Measurements from ENCODE around the gene PDE8B. TPM values are rescaled to one million over a fixed set of nuclear protein-coding genes. Genes with fewer than 3 reads are reported as not detected.

PDE8B gene
- total and polyA plus RNA-seq, 4 donors, result 0.19 to 0.82 (median 0.49) TPM

GRCh38 chr5:77318060-77318459 is 107.6 kb downstream of the PDE8B start (continued):
- TF ChIP-seq CTCF (IDR thresholded peaks at IDR 0.05; ENCODE audit: low read depth, low read length, missing input control) (no peak), GABPA (IDR thresholded peaks at IDR 0.05 in 1 of 2, conservative IDR thresholded peaks at IDR 0.05 in 1 of 2) (no peak)

- H3K9me3 ChIP-seq (ENCODE audit: control insufficient read depth in 4 of 4, low read length in 3 of 4), result no peaks in the 10 kb centered on the region
- 69% methylated on average over 5 of the region's 5 CpGs for WGBS
These were observed 108.8 kb downstream of the PDE8B start for GRCh38 chr5:77319117-77319804.

More at GRCh38 chr5:77319117-77319804, 108.8 kb downstream of the PDE8B start:
- Histone ChIP-seq H3K27ac (ENCODE audit: low read depth in 1 of 2, low read length in 2 of 2) (no peak overlapping the region), H3K9ac (ENCODE audit: low read depth in 1 of 2, low read length in 2 of 2) (no peak overlapping the region), H3K27me3 (ENCODE audit: control insufficient read depth in 4 of 4, insufficient read depth in 4 of 4, low read length in 3 of 4) (peaks cover 0 to 2% (median 0%) of the 10 kb centered on the region in 4 donors), H3K4me1 (ENCODE audit: control insufficient read depth in 4 of 4, insufficient read depth in 4 of 4, low read length in 3 of 4) (no peaks in the 10 kb centered on the region), H3K36me3 (ENCODE audit: control insufficient read depth in 4 of 4, insufficient read depth in 3 of 4, low read depth in 1 of 4, low read length in 3 of 4) (no peaks in the 10 kb centered on the region), H3K4me3 (ENCODE audit: low read depth in 1 of 3, low read length in 3 of 3) (no peak overlapping the region)
- DNase-seq (ENCODE audit: low spot score), result no peak
- no peak for TF ChIP-seq ATF3 (IDR thresholded peaks at IDR 0.05)
- TF ChIP-seq JUND (IDR thresholded peaks at IDR 0.05), result no peak
- no peak for TF ChIP-seq SP1 (IDR thresholded peaks at IDR 0.05)
- no peak for TF ChIP-seq MAX (IDR thresholded peaks at IDR 0.05)
- TF ChIP-seq FOXA1 (IDR thresholded peaks at IDR 0.05), result no peak
- no peak for TF ChIP-seq GABPA (IDR thresholded peaks at IDR 0.05 in 1 of 2, conservative IDR thresholded peaks at IDR 0.05 in 1 of 2)
- TF ChIP-seq REST (IDR thresholded peaks at IDR 0.05), result no peak
- no peak for TF ChIP-seq FOXA2 (IDR thresholded peaks at IDR 0.05)
- no peak for TF ChIP-seq YY1 (IDR thresholded peaks at IDR 0.05)
- TF ChIP-seq NR2F2 (IDR thresholded peaks at IDR 0.05), result no peak
